CD4-positive, alpha-beta T cell (primary cell): Measurements from ENCODE around the gene OLFML1. TPM values are rescaled to one million over a fixed set of nuclear protein-coding genes. Genes with fewer than 3 reads are reported as not detected.

ENCODE experiments used
- ATAC-seq: fragments of 200-7000 bp; cut with Tn5 transposase; one replicate; pipeline ENCODE4 v1.10.0; 2022; ENCODE audit warnings: mild to moderate bottlenecking; ENCODE audit not compliant: poor library complexity
- CTCF ChIA-PET: fragments of 350-600 bp; sonication (Branson Sonifier 250); formaldehyde crosslinking; loops from one replicate; lab custom pipeline; 2021; ENCODE audit warnings: antibody characterized with exemption, inconsistent platforms; lab: Charles Lee
- POLR2A ChIA-PET: fragments of 350-600 bp; sonication (Branson Sonifier 250); formaldehyde crosslinking; loops from one replicate; lab custom pipeline; 2021; ENCODE audit warnings: antibody characterized with exemption, inconsistent platforms; lab: Charles Lee
- DNase-seq, 14 experiments: peaks; one replicate each; pipeline ENCODE4 v3.0.0-alpha.2; 2013 to 2020; ENCODE audit warnings: mixed read lengths in 2 of 14
- H3K27ac ChIP-seq, 2 donors: one replicate each; pipeline versions ENCODE4 v1.5.1 to v1.7.0; 2013; ENCODE audit warnings: low read length in 2 of 2, low read depth in 1 of 2, mild to moderate bottlenecking in 1 of 2
- H3K27me3 ChIP-seq, 2 experiments: 1 replicate in 1 of 2; 2 replicates in 1 of 2; pipeline versions ENCODE4 v1.6.1 to v1.7.0; 2013; ENCODE audit warnings: low read length in 2 of 2, control low read depth in 1 of 2, mild to moderate bottlenecking in 1 of 2, moderate library complexity in 1 of 2; ENCODE audit not compliant: insufficient read depth in 2 of 2, control insufficient read depth in 1 of 2
- H3K36me3 ChIP-seq: one replicate; pipeline ENCODE4 v1.6.1; 2013; ENCODE audit warnings: low read length, control low read depth; ENCODE audit not compliant: insufficient read depth
- H3K4me1 ChIP-seq: one replicate; pipeline ENCODE4 v1.6.1; 2013; ENCODE audit warnings: low read length, control low read depth; ENCODE audit not compliant: insufficient read depth
- H3K4me3 ChIP-seq: one replicate; pipeline ENCODE4 v1.5.1; 2013; ENCODE audit warnings: mild to moderate bottlenecking, low read length, moderate library complexity
- H3K9me3 ChIP-seq, 2 experiments: 1 replicate in 1 of 2; 2 replicates in 1 of 2; pipeline versions ENCODE4 v1.6.1 to v1.7.0; 2013; ENCODE audit warnings: low read length in 2 of 2, mild to moderate bottlenecking in 2 of 2, control low read depth in 1 of 2, moderate library complexity in 1 of 2; ENCODE audit not compliant: control insufficient read depth in 1 of 2, insufficient read depth in 1 of 2
- H3K27ac Mint-ChIP-seq: one replicate; pipeline ENCODE4 v1.8.0; 2020; ENCODE audit warnings: mixed read lengths
- H3K27me3 Mint-ChIP-seq: one replicate; pipeline ENCODE4 v1.8.0; 2021; ENCODE audit warnings: mixed read lengths
- H3K36me3 Mint-ChIP-seq: one replicate; pipeline ENCODE4 v1.8.0; 2021; ENCODE audit warnings: low read depth, mixed read lengths
- H3K4me1 Mint-ChIP-seq: one replicate; pipeline ENCODE4 v1.8.0; 2021; ENCODE audit warnings: low read depth, mixed read lengths
- H3K4me3 Mint-ChIP-seq: one replicate; pipeline ENCODE4 v1.8.0; 2020; ENCODE audit warnings: mild to moderate bottlenecking, mixed read lengths
- H3K9me3 Mint-ChIP-seq: one replicate; pipeline ENCODE4 v1.8.0; 2020; ENCODE audit warnings: mixed read lengths
- CTCF ChIP-seq: fragments of 200-600 bp; IDR thresholded peaks from one replicate; pipeline ENCODE4 v1.8.0; 2022; ENCODE audit warnings: antibody characterized with exemption, mild to moderate bottlenecking
- intact Hi-C, 2 experiments: fragments of 100-400 bp; cut with DNase I in 1 of 2; cut with micrococcal nuclease in 1 of 2; formaldehyde crosslinking; loops; one replicate each; pipeline versions ENCODE4 v1.15.1 to v1.9.0; 2023 to 2025; cut with DNase I, micrococcal nuclease
- polyA plus RNA-seq, 2 donors: library from polyadenylated mRNA; unstranded; fragments of 120-200 nt; gene quantifications; one replicate each; pipeline ENCODE4 v1.2.1, GENCODE V29; 2013
- total RNA-seq, 174 experiments: library from RNA in 2 of 174; stranded (reverse) in 2 of 174; gene quantifications; one replicate each; pipeline ENCODE4 v1.2.3 and lab custom pipeline; 2021 to 2026

OLFML1 gene
- total RNA-seq: not detected
- 0.05 TPM for polyA plus RNA-seq (2013, experiment 1 of 2)
- 1.3 TPM for polyA plus RNA-seq (2013, experiment 2 of 2)
- total RNA-seq (lab: John Stamatoyannopoulos, UW): 0 to 0.08 (median 0) reads per million in 172 experiments

DNA sequence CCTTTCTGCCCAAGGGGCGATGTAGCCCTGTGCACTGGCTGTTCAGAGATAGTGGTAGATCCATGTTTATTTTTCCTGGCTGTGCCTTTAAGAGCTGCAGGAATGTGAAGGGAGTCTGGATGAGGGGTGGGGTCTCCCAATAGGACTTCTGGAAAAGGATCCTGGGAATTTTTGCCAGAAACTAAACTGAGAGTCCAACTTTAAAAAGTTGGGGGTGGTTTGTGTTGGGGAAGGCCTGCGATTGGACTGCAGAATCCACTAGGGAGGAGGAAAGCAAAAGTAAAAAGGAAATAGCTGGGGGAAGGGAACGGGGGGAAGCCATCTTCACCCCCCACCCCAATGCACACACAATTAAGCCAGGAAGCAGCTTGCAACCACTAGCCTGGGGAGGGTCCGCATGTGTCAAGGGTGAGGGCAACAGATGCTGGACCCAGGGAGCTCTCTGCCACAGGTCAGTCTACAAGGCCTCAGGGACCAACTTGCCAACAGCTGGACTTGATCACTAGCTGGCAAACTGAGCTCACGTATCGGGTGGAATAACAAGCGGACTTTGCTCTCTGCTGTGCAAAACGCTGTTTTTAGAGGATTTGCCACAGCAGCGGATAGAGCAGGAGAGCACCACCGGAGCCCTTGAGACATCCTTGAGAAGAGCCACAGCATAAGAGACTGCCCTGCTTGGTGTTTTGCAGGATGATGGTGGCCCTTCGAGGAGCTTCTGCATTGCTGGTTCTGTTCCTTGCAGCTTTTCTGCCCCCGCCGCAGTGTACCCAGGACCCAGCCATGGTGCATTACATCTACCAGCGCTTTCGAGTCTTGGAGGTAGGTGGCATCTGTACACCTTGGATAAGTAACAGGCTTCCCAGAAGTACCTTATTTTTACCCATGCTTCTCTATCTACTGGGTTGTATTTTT, at the start of gene OLFML1:
OLFML1 (plus strand) TSS at position 321 of the 912 bp plus-strand sequence; CDS start at position 691, 370 bp downstream.
- POLR2A ChIA-PET: no interaction called here
- Mint-ChIP-seq H3K4me1 (no peaks in the 10 kb centered on the region), H3K27ac (no peak within 1 kb of the TSS), H3K36me3 (no peaks in the 10 kb centered on the region), H3K4me3 (no peak within 1 kb of the TSS), H3K9me3 (no peaks in the 10 kb centered on the region), H3K27me3 (no peaks in the 10 kb centered on the region)
- H3K36me3 ChIP-seq: no peaks in the 10 kb centered on the region
- H3K4me1 ChIP-seq: no peaks in the 10 kb centered on the region
- DNase-seq: no peak
- TF ChIP-seq CTCF: no peak
- no peak within 1 kb of the TSS for H3K4me3 ChIP-seq
- CTCF ChIA-PET: interaction anchor here (0.5 kb wide), 1 partner anchor 669 kb away, joined by 5 read pairs; no protein-coding TSS in a partner anchor
- ATAC-seq: no peak
- H3K27me3 ChIP-seq: peaks cover 0 to 2% of the 10 kb centered on the region in 2 experiments
- H3K27ac ChIP-seq: no peak within 1 kb of the TSS
- no peaks in the 10 kb centered on the region for H3K9me3 ChIP-seq
- intact Hi-C loops: no loop called here

DNA sequence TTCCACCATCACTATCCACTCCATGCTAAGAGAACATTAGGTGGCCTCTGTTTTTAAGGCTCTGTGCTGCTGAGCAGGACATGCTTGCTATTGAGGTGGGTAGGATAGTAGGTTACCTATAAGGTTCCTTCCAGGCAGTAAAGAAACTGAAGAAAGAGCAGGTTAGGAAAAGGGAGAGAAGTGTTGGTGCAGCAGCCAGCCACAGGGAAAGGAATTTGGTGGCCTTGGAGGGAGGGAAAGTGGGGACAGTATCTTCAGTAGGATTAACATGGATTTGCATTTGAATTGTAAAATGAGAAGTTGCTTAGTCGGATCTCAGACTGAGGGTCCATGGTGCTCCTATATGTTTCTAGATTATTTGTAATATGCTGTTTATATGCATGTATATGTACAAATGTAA, 49.2 kb upstream of the OLFML1 start:
- TF ChIP-seq CTCF: no peak
- peak overlapping the region; percentile 34 for H3K4me3 Mint-ChIP-seq
- POLR2A ChIA-PET: no interaction called here
- peaks cover 11% of the 10 kb centered on the region for H3K4me1 ChIP-seq
- H3K27ac ChIP-seq: peak overlapping the region in 1 of 2 donors; percentile 52
- no peak for DNase-seq
- no peaks in the 10 kb centered on the region for H3K36me3 ChIP-seq
- H3K27ac Mint-ChIP-seq: peak overlapping the region; percentile 71
- CTCF ChIA-PET: no interaction called here
- peaks cover 0 to 2% of the 10 kb centered on the region in 2 experiments for H3K27me3 ChIP-seq
- no peaks in the 10 kb centered on the region for H3K36me3 Mint-ChIP-seq
- H3K9me3 ChIP-seq: peaks cover 0 to 3% of the 10 kb centered on the region in 2 experiments
- intact Hi-C loops: no loop called here
- H3K4me3 ChIP-seq: no peak overlapping the region
- H3K27me3 Mint-ChIP-seq: no peaks in the 10 kb centered on the region
- no peak for ATAC-seq
- peaks cover 16% of the 10 kb centered on the region for H3K4me1 Mint-ChIP-seq
- H3K9me3 Mint-ChIP-seq: no peaks in the 10 kb centered on the region

GRCh38 chr11:7436657-7437056, 48.6 kb upstream of the OLFML1 start:
- Histone ChIP-seq H3K4me3 (no peak overlapping the region), H3K27me3 (peaks cover 0 to 2% of the 10 kb centered on the region in 2 experiments), H3K27ac (peak overlapping the region in 1 of 2 donors; percentile 52), H3K36me3 (no peaks in the 10 kb centered on the region), H3K4me1 (peaks cover 11% of the 10 kb centered on the region), H3K9me3 (no peaks in the 10 kb centered on the region)
- H3K4me3 Mint-ChIP-seq: peak overlapping the region; percentile 34
- H3K27ac Mint-ChIP-seq: peak overlapping the region; percentile 71
- no peaks in the 10 kb centered on the region for H3K27me3 Mint-ChIP-seq
- peak; percentile 63 for ATAC-seq
- ChIA-PET CTCF (no interaction called here), POLR2A (interaction anchor here (0.8 kb wide), 1 partner anchor 550 kb away, joined by 3 read pairs; the partner anchor contains the start of gene EIF3F)
- H3K9me3 Mint-ChIP-seq: no peaks in the 10 kb centered on the region
- intact Hi-C loops: no loop called here
- no peaks in the 10 kb centered on the region for H3K36me3 Mint-ChIP-seq
- no peak for TF ChIP-seq CTCF
- DNase-seq: peak in 5 of 14 experiments; percentile 8 to 55 (median 47)
- H3K4me1 Mint-ChIP-seq: peaks cover 16% of the 10 kb centered on the region
